ENCODE results near the gene STXBP5.

STXBP5 gene

DNA sequence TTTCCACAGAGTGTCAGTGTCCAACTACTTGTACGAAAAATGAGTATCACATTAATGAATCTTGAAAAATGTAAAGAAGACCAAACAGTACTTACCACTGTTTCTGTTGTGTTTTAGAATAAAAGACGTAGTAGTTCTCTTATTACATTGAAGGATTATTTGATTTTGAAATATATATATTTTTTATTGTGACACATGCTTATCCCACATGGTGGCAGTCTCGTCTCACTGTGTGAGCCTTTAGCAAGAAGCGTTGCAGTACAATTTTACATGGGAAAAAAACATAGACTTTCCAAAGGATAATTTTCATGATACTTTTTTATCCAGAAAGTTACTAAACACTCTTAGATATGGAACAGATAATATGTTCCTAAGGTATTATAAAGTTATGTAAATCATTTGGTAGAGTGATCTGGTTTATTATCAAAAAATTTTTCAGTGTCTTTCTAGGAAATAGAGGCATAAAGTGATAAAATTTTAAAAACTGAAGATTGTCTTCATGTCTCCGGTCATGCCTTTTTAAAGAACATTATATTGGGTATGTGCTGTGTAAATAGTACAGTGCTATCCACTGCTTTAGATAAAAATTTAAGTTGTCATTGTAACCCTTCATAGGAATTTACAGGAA, 186.8 kb downstream of the STXBP5 start:
- peak; percentile 13 to 20 for DNase-seq
- TF ChIP-seq GATA1 (IDR thresholded peaks at IDR 0.05; ENCODE audit: low read depth, low read length) (no peak), POLR2A (IDR thresholded peaks at IDR 0.05; ENCODE audit: low read length) (no peak)

DNA sequence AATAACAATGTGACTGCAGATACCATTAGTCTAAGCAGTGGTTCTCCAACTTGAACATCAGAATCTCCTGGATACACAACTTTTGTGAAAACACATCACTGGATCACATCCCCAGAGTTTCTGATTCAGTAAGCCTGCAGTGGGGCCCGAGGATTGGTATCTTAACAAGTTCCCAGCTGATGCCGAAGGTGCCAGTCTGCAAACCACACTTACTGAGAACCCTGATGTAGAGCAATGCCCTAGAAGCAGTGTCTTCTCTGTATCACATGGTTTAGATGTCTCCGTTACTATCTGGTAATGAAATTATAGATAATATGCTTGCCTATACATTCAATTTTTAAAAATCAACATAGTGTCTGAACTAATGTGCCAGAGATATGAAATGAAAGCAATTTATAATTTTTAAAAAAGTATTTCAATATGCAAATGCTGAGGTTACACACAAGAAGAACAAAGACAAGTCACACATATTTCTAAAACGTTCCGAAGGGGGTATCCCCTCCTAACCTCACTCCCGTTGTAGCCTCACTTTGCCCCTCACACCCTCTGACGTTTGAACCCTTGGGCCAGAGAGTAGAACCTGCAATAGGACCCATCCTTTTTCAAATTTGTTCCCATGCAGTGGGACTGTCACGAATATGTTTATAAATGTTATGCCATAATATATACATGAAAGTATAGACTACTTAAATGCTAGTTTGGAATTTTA, 188.9 kb downstream of the STXBP5 start:
- TF ChIP-seq GATA1 (IDR thresholded peaks at IDR 0.05; ENCODE audit: low read depth, low read length), result no peak
- TF ChIP-seq POLR2A (IDR thresholded peaks at IDR 0.05; ENCODE audit: low read length), result no peak
- no peak for DNase-seq

DNA sequence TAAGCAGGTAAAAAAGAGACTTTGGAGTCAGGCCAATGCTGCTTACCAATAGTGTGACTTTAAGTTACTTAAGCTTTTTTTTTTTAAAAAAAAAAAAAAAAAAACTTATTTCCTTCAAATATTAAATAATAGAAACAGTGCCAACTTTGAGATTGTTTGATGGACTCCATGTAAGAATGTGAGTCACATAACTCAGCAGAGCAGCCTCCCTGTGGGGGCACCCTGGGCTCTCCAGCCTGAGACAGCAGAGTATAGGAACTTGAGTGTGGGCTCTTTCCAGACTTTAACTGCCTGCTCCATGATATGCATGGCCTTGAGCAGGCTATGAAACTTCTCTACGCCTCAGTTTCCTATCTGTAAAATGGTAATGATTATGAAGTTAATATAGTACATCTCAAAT, 190.9 kb downstream of the STXBP5 start:
- DNase-seq, result no peak
- no peak for TF ChIP-seq GATA1 (IDR thresholded peaks at IDR 0.05; ENCODE audit: low read depth, low read length)
- no peak for TF ChIP-seq POLR2A (IDR thresholded peaks at IDR 0.05; ENCODE audit: low read length)

DNA sequence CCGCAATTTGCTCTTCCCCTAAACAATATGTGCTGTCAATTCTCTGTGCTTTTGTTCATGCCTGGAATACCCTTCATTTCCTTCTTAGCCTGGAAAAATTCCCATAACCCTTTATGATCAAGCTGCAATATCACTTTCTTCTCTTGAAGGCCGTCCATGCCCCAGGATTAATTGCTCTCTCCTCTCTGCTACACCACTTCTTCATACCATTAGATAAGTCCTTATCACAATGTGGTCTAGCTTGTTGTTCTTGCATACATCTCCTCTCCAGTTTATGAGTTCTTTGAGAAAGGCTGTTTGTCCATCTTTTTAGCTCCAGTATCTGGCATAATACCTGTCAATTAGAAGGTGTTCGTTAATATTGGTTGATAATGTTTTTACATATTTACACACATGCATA, 193.1 kb downstream of the STXBP5 start:
- no peak for TF ChIP-seq GATA1 (IDR thresholded peaks at IDR 0.05; ENCODE audit: low read depth, low read length)
- TF ChIP-seq POLR2A (IDR thresholded peaks at IDR 0.05; ENCODE audit: low read length), result no peak
- no peak for DNase-seq

DNA sequence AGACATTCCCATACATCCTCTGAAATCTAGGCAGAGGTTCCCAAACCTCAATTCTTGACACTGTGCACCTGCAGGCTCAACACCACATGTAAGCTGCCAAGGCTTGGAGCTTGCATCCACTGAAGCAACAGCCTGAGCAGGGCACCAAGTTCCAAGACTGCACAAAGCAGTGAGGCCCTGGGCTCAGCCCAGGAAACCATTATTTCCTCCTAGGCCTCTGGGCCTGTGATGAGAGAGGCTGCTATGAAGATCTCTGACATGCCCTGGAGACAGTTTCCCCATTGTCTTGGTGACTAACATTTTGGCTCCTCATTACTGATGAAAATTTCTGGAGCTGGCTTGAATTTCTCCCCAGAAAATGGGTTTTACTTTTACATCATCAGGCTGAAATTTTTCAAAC, 196.8 kb downstream of the STXBP5 start:
- DNase-seq, result no peak
- TF ChIP-seq GATA1 (IDR thresholded peaks at IDR 0.05; ENCODE audit: low read depth, low read length) (no peak), POLR2A (IDR thresholded peaks at IDR 0.05; ENCODE audit: low read length) (no peak)

DNA sequence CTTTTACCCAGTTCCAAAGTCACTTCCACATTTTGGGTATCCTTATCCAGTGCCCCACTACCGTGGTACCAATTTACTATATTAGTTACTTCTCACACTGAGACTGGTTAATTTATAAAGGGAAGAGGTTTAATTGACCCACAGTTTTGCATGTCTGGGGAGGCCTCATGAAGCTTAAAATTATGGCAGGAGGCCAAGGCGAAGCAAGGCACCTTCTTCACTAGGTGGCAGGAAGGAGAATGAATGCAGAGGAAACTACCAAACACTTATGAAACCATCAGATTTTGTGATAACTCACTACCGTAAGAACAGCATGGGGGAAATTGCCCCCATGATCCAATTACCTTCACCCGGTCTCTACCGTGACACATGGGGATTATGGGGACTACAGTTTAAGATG, 197.6 kb downstream of the STXBP5 start:
- no peak for DNase-seq
- TF ChIP-seq GATA1 (IDR thresholded peaks at IDR 0.05; ENCODE audit: low read depth, low read length) (no peak), POLR2A (IDR thresholded peaks at IDR 0.05; ENCODE audit: low read length) (no peak)

DNA sequence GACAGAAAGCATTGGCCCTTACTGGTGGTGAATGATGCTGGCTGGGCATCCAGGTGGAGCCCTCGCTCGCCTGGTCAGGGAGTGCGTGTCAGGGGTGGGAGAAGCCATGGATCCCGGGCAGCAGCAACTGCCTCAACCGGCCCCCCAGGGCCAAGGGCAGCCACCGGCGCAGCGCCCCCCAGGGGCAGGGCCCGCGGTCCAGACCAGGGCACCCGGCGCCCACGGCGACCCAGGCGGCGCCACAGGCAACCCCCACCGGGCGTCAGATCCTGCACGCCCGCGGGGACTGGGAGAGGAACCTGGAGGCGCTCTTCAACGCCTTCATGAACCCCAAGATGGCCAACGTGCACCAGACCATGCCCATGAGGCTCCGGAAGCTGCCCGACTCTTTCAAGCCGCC, 202.6 kb downstream of the STXBP5 start:
- TF ChIP-seq GATA1 (IDR thresholded peaks at IDR 0.05; ENCODE audit: low read depth, low read length), result no peak
- no peak for TF ChIP-seq POLR2A (IDR thresholded peaks at IDR 0.05; ENCODE audit: low read length)
- DNase-seq, result no peak

DNA sequence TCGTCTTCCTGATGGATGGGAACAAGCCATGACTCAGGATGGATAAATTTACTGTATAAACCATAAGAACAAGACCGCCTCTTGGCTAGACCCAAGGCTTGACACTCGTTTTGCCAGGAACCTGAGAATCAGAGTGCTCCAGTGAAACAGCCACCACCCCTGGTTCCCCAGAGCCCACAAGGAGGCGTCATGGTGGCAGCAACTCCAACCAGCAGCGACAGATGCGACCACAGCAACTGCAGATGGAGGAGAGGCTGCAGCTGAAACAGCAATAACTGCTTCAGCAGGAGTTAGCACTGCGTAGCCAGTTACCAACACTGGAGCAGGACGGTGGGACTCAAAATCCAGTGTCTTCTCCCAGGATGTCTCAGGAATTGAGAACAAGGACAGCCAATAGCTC, 203.4 kb downstream of the STXBP5 start:
- DNase-seq, result no peak
- TF ChIP-seq POLR2A (IDR thresholded peaks at IDR 0.05; ENCODE audit: low read length) (no peak), GATA1 (IDR thresholded peaks at IDR 0.05; ENCODE audit: low read depth, low read length) (no peak)

DNA sequence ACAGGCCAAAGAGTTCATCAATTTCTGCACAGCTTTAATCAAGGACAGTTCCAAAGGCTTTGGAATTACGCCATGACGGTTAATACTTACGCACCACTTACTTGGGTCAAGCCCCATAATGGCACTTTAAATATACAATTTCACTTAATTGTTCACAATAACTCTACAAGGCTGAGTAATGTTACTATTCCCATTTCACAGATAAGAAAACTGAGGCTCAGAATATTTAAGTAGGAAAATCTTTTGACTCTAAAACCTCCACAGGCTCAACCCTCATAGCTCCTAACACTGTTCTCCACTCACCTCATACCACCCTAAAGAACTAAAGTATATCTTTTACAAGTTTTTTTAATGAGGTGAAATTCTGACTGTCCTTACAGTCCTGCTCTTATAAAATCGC, 212.4 kb downstream of the STXBP5 start:
- no peak for DNase-seq
- TF ChIP-seq POLR2A (IDR thresholded peaks at IDR 0.05; ENCODE audit: low read length) (no peak), GATA1 (IDR thresholded peaks at IDR 0.05; ENCODE audit: low read depth, low read length) (no peak)

DNA sequence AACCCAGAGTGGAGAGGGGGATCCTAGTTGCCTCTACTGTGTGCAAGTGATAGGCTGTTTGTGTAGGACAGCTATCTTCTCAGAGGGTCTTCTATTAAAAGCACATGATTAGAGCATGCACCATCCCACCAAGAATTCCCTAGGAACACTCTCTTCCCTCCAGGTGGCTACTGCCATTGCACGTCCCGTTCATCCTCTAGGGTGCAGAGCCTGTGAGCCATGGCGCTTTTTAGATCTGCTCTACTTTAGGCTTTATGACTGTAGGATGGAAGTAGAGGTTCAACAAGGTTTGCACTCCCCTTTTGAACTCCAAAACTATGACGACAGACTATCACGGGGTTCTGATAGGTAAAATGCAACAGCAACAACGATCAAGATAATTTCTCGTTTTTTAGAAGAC, 213.7 kb downstream of the STXBP5 start:
- DNase-seq, result no peak
- TF ChIP-seq GATA1 (IDR thresholded peaks at IDR 0.05; ENCODE audit: low read depth, low read length) (no peak), POLR2A (IDR thresholded peaks at IDR 0.05; ENCODE audit: low read length) (no peak)

DNA sequence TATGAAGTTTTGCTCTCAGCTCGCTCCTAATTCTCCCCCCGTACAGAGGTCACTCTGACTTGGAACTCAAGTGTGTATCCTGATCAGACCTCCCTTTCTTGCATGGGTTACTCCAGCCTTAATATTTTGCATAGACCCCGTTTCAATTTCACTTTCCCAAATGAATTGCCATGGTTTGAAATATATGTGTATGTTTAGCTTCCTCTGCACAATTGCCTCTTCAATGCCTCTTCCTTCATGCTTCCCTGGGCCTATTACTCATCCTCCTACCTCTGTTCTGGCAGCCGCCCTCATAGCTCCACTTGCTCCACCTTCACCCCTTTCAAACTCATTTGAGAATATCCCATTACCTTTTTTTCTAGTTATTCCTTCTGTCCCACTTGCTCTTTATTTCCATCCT, 214.3 kb downstream of the STXBP5 start:
- TF ChIP-seq GATA1 (IDR thresholded peaks at IDR 0.05; ENCODE audit: low read depth, low read length) (no peak), POLR2A (IDR thresholded peaks at IDR 0.05; ENCODE audit: low read length) (no peak)
- DNase-seq, result no peak

DNA sequence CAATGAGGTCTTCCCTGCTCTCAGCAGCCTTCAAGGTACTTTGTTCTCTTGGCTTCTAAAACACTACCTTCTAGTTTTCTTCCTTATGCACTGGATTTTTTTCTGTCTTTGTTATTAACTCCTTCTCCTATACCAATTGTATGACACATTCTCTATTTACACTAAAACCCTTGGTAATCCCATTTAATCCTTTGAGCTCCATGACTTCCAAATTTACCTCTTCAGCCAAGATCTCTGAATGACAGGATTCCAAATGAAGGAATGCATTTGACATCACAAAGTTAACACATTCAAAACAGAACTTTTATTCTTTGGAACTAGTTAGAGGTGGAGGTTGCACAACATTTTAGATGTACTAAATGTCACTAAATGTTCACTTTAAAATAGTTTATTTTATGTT, 217.7 kb downstream of the STXBP5 start:
- no peak for DNase-seq
- TF ChIP-seq POLR2A (IDR thresholded peaks at IDR 0.05; ENCODE audit: low read length) (no peak), GATA1 (IDR thresholded peaks at IDR 0.05; ENCODE audit: low read depth, low read length) (no peak)

DNA sequence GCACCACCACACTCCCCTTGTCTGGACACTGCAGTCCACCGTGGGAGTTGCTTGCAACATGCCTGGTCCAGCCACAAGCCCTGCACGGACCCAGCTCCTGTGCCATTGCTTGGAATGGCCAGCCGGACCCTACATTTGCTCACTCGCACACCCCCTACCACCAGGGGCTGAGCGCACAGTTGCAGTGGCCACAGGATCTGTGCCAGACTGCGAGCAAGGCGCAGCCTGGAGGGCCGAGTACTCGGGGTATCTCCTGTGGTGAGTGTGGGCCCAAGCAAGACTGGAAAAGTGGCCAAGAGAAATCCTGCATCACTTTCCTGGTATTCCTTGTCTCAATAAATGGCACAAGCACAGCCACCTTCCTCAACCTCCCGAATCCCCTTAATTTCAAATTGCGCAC, 218.9 kb downstream of the STXBP5 start:
- TF ChIP-seq POLR2A (IDR thresholded peaks at IDR 0.05; ENCODE audit: low read length), result no peak
- TF ChIP-seq GATA1 (IDR thresholded peaks at IDR 0.05; ENCODE audit: low read depth, low read length), result no peak
- DNase-seq, result no peak

DNA sequence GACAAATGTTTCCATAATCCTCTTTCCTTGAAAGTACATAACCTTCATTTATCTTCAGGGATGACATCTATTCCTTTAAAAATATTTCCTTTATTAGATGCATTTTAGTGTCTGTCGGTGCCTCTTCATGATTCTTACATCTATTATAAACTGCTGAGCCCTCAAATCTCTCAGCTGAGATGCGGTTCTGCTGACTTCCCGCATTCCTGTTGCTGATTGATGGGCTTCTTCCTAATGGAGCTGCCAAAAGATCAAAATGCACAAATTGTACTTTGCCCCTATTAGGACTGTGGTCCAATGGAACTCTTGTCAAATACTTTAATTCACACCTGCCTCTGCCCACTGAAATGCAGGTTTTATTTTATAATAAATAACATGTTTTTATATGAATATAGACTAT, 225.6 kb downstream of the STXBP5 start:
- no peak for TF ChIP-seq GATA1 (IDR thresholded peaks at IDR 0.05; ENCODE audit: low read depth, low read length)
- TF ChIP-seq POLR2A (IDR thresholded peaks at IDR 0.05; ENCODE audit: low read length), result no peak
- DNase-seq, result no peak

DNA sequence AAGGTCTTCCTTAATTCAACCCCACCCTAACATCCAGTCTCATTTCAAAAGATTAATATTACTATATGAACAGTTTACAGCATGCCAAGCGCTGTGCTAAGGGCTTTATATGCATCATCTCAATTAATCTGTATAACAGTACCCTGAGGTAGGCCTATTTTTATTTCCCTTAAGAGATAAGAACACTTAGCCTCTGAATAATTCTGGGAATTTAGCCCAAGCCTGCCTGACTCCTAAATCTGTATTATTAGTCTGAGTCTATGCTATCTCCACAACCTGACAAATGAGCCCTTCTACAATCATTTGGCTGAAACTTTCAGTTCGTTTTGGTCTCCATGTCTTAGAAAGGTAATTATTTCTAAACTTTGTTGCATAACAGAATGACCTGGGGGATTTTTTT, 226.6 kb downstream of the STXBP5 start:
- TF ChIP-seq POLR2A (IDR thresholded peaks at IDR 0.05; ENCODE audit: low read length) (no peak), GATA1 (IDR thresholded peaks at IDR 0.05; ENCODE audit: low read depth, low read length) (no peak)
- DNase-seq, result no peak
